GM18502 (cell line): ENCODE results near the gene SPATA31A6.
"Not testable (repeated sequence)": the region's sequence is repeated elsewhere in the genome, so short reads cannot be mapped to it uniquely, and the experiment has no call there.

Experiments used
- ATAC-seq: cut with Tn5 transposase; IDR thresholded peaks from one replicate; pipeline ENCODE4 v1.9.1; 2021; ENCODE audit warnings: mild to moderate bottlenecking; ENCODE audit not compliant: unreplicated experiment, poor library complexity

SPATA31A6 gene

DNA sequence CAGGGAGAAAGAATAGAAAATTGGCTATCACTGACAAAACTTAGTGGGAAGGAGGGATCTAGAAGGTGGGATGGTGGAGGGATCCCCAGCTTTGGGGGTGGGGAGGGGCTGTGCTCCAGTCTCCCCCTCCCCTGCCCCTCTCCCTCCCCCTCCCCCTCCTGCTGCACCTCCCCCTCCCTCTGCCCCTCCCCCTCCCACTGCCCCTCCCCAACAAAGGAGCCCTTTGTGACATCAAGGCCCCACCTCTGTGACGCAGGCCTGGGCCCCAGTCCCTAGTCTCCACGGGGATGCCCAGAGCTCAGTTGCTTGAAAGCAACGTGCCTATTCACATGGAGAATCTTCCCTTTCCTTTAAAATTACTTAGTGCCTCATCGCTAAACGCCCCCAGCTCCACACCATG lies at the start of gene SPATA31A6:
TSS of gene SPATA31A6 (plus strand) at position 301 of the 400 bp plus-strand sequence. CDS start at position 330, 29 bp downstream.
- ATAC-seq, result not testable (repeated sequence)

DNA sequence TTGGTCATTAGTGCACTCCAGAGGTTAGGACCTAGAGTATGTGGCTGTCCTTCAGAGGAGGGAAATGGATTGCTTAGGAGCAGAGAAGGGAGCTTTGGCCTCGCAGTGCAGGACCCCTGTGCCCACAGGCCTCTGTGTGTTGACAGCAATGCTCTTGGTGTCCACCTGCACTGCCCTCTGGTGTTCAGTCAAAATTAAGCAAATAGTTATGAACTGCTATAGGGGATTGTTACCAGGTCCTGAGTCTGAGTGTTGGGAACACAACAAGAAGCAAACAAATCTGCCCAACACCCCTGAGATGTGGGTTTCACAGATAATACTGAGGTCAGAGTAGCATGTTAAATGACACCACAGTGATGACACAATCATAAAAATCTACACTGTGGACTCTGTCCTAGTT lies 23.2 kb upstream of the SPATA31A6 start:
- not testable (repeated sequence) for ATAC-seq

GRCh38 chr9:42219861-42220260 lies 36.4 kb downstream of the SPATA31A6 start:
- ATAC-seq, result not testable (repeated sequence)

GRCh38 chr9:42223230-42223629 lies 39.8 kb downstream of the SPATA31A6 start:
- not testable (repeated sequence) for ATAC-seq

DNA sequence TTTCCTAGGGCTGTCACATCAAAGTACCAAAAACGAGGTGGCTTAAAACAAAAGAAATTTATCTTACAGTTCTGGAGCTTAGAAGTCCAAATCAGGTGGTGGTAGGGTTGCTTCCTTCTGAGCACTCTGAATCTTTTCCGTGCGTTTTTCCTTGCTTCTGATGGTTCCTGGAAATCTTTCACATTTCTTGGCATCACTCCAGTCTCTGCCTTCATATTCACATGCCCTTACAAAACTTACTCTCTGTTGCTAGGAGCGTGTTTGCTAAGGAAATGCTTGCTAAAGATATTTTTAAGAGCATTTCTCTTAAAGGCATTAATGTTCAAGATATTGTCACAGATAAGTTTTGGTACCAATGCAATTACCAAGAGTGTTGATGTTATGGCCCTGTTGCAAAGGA lies 49.6 kb downstream of the SPATA31A6 start:
- ATAC-seq, result not testable (repeated sequence)

GRCh38 chr9:42234610-42235009 lies 51.2 kb downstream of the SPATA31A6 start:
- not testable (repeated sequence) for ATAC-seq

DNA sequence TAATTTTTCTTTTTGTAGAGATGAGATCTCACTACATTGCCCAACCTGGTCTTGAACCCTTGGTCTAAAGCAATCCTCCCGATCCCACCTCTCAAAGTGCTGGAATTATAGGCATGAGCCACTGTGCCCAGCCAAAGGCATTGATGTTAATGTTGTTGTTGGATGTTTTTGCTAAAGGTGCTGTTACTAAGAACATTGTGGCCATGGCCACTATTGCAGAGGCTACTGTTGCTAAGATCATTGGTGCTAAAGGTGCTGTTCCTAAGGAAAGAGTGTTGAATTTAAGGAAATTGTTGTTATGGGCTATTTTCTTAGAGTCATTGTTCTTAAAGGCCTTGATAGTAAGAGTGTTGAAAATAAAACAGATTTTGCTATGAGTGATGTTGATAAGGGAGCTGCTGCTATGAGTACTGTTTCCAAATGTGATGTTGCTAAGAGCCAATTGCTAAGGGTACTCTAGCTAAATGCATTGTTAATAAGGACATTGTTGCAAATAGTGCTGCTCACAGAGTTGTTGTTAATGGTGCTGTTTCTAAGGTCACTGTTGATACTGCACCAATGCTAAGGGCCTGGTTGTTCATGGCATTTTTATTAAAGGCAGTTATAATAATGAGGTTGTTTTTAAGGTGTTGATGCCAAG lies 52.0 kb downstream of the SPATA31A6 start:
- ATAC-seq, result not testable (repeated sequence)

- ATAC-seq, result not testable (repeated sequence)
These were observed 52.6 kb downstream of the SPATA31A6 start for GRCh38 chr9:42236097-42236496.

DNA sequence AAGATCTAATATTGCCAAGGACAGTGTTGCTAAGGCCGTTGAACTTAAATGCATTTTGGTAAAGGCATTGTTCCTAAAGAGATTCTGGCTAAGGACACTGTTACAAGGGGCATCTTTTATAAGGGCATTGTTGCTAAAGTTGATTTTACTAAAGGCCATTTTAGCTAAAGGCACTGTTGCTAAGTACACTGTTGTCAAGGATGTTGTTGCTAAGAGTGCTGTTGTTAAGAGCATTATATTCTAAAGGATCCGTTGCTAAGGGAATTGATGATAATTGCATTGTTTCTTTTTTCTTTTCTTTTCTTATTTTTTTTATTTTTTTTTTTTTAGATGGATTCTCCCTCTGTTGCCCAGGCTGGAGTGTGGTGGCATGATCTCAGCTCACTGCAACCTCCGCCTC lies 53.9 kb downstream of the SPATA31A6 start:
- ATAC-seq, result not testable (repeated sequence)

DNA sequence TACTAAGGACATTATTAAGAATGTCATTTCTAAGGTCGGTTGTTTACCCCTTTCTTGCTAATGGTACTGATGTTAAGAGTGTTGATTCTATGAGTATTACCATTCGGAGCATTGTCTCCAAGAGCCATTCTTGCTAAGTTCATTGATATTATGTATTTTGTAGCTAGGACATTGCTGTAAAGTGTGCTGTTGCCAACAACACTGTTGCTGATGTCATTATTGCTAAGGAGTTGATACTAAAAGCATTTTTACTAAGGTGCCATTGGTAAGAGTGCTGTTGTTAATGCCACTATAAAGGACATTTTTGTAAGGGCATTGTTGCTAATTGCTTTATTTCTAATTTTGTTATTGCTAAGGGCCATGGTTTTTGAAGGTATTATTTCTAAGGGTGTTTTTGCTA lies 55.4 kb downstream of the SPATA31A6 start:
- ATAC-seq, result not testable (repeated sequence)
